Sigmoid colon (tissue), 4 donors: ENCODE measurements around the gene EIF4E2.

Experiments used
- CTCF ChIP-seq, 4 experiments: fragments of 450-650 bp in 3 of 4; fragments of 200-600 bp in 1 of 4; IDR thresholded peaks; one replicate each; pipeline ENCODE4 v1.5.1; 2016 to 2019; ENCODE audit warnings: antibody characterized with exemption in 4 of 4, mild to moderate bottlenecking in 3 of 4, moderate library complexity in 2 of 4
- POLR2A ChIP-seq, 2 donors: fragments of 450-650 bp; IDR thresholded peaks; one replicate each; pipeline ENCODE4 v1.6.1; 2016; ENCODE audit warnings: antibody characterized with exemption in 2 of 2, mild to moderate bottlenecking in 2 of 2, moderate library complexity in 2 of 2
- POLR2AphosphoS5 ChIP-seq, 4 donors: sonication (generic); formaldehyde crosslinking; IDR thresholded peaks; one replicate each; pipeline ENCODE4 v1.6.1; 2017; ENCODE audit warnings: antibody characterized with exemption in 4 of 4

GRCh38 chr2:232506709-232507108 lies 43.8 kb upstream of the EIF4E2 start:
- TF ChIP-seq CTCF (IDR thresholded peaks at IDR 0.05) (no peak), POLR2A (IDR thresholded peaks at IDR 0.05) (no peak), POLR2AphosphoS5 (IDR thresholded peaks at IDR 0.05) (no peak)
